Measurements from ENCODE around the gene AKT1.
"Not testable (repeated sequence)": the region's sequence is repeated elsewhere in the genome, so short reads cannot be mapped to it uniquely, and the experiment has no call there.

AKT1 gene

DNA sequence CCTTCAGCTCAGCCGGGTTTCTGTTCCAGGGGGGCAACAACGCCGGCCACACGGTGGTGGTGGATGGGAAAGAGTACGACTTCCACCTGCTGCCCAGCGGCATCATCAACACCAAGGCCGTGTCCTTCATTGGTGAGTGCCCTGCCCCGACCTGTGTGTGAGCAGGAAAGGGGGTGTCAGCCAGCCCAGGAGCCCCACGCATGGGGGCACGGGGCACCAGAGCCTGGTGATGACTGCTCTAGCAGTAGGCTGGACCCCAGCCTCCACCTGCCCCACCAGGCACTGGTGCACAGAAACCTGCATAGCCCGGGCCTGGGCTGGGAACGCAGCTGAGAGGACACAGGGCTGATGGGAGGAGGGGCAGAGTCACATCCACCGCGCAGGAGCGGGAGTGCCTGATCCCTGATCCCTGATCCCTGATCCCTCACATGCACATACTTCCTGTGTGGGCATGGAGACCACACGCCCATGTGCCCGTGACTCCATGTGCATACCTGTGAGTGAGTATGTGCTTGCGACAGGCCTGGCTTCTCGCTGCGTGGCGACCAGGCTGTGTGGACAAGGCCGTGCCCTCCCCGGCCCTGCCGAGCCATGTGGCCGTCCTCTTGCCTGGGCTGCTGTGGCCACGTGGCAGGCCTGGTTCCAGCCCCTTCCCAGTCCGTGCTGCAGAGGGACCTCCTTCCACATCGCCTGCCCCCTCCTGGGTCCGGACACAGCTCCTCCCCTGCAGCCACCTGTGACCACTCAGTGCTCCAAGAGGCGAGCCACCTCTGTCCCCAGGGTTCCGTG, 60.4 kb downstream of the AKT1 start:
- no peak for DNase-seq

- no peak for DNase-seq
Observed at GRCh38 chr14:104734601-104734990, 61.0 kb downstream of the AKT1 start.

GRCh38 chr14:104734051-104734587, 61.4 kb downstream of the AKT1 start:
- no peak for DNase-seq

DNA sequence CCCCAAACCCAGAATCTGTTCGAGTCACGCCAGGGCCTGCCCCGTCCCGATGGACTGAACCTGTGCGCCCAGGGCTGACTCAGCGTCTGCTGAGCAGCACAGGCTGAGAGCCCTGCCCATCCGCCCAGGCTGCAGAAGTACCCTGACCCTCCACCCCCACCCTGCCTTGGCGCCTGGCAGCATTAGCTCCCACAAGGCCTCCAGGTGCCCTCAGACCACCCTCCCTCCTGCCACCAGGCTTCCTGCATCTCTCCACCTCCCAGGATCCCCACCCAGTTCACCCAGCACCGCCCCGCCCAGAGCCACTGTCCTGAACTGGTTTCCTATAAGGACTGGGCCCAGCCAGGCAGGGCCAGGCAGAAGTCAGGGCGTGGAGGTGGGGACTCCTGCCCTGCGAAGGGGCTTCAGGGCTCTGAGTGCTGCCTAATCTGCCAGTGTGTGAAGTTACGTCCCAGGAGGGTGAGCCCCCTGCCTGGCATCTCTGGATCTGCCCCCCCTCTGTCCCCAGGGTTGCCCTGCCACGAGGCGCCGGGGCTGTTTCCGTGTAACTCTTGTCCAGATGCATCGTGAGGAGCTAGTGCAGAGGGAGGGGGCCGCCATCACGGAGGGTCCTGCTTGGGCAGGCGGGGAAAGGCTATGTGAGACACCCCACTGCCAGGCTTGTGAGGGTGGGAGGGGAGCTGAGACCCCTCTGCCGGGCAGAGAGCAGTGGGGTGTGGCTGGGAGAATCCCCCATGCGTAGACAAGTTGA, 62.4 kb downstream of the AKT1 start:
- no peak for DNase-seq

GRCh38 chr14:104732355-104732804, 63.2 kb downstream of the AKT1 start:
- peak; percentile 35 for DNase-seq

DNA sequence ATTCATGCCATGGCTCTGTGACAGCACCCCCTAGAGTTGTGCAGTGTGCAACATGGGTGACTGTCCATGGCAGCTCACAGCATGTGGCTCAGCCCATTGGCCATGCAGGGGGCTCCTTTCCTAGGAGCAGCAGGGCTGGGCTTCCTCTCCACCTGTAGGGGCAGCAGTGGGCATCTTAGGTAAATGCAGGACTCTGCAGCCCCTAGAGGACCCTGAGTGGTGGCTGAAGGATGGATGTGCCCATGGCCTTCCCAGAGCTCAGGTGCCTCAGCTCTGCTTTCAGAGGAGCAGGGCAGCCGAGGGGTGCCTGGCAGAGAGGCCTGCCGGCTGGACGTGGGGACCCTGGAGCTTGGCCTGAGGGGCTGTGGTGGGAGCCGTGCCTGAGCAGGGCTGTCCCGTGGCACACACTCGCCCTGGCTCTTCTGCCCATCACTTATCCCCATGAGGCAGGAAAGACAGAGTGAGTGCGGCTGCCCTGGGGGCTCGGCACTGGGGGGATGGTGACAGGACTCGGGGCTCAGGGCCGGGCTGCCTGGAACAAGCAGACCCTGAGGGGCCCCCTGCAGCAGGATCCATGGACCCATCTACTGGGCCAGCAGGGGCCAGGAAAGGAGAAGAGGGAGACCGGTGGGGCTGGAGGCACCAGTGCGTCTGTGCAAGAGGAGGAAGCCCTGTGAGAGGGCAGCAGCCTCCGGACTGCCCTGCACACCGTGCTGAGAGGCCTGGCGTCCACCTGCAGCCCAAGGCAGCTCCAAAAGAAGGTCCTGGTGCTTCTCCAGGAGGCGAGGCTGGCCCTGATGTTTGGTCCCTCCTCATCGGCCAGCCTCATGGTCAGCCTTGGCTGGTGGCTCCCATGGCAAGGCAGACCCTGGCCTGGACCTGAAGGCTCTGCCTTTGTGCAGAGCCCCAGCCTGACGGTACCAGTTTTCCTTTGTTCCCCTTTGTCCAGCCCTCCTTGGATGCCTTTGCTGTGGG, 63.9 kb downstream of the AKT1 start:
- peak; percentile 64 for DNase-seq

- no peak for DNase-seq
Observed at GRCh38 chr14:104730487-104730886, 65.1 kb downstream of the AKT1 start.

- no peak for DNase-seq
Observed at GRCh38 chr14:104729835-104730181, 65.7 kb downstream of the AKT1 start.

- DNase-seq = not testable (repeated sequence)
Observed at GRCh38 chr14:104729176-104729834, 66.2 kb downstream of the AKT1 start.

GRCh38 chr14:104728631-104729030, 66.9 kb downstream of the AKT1 start:
- no peak for DNase-seq

GRCh38 chr14:104726600-104727451, 68.7 kb downstream of the AKT1 start:
- peak; percentile 47 for DNase-seq

DNA sequence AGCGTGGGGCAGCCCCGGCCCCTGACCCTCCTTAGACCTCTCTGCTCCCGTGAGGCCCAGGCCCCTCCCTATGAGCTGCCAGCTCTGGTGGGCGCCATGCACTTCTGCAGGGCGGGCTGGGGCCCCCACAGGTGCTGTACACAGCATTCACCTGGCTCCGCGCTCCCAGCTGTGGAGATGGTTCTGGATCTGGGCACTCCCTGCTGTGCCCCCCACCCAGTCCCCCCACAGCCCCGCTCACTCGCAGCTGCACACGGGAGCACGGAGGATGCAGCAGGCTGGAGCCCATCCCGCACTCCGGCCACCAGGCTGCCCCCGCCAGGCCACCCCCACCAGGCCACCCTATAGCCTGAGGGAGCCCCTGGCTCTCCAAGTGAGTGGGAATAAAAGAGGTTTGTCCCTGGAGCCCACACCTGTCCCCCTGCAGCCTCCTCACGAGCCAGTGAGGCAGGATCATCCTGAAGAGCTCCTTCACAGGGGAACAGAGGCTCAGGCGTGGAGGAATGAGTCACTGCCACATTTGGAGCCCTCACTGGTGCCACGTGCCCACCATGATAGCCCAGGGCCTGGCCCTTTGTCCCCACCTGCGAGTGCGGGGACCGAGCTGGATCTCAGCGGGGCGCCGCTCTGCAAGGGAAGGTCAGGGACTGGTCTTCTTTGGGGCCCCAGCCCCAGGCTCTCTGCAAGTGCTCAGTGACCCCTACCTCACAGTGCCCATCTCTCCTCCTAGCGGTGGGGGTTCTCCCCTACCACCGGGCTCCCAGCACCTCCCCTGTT, 69.6 kb downstream of the AKT1 start:
- no peak for DNase-seq

- peak; percentile 49 for DNase-seq
Observed at GRCh38 chr14:104724981-104725771, 70.4 kb downstream of the AKT1 start.

DNA sequence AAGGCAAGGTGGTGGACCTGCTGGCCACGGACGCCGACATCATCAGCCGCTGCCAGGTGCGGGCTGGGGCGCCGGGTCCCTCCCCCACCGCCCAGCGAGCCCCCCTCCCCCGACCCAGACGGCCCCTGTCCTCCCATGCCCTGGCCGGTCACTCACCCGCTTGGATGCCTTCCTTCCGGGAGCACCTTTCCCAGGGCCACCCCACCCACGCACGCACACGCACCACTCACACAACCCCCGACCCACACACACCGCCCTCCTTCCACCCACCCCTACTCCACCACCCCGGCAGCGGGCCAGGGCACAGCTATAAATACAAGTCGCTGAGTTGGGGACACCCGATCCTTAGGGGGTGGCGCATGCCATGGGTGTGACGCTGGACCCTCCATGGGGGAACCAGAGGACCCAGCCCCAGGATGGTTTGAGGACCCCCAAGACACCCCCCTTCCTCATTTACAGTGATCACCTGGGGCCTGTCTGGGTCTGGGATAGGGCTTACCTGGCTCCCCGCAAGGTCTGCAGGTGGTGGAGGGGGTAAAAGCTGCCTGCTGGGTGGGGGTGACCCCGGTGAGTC, 71.1 kb downstream of the AKT1 start:
- peak; percentile 41 for DNase-seq

DNA sequence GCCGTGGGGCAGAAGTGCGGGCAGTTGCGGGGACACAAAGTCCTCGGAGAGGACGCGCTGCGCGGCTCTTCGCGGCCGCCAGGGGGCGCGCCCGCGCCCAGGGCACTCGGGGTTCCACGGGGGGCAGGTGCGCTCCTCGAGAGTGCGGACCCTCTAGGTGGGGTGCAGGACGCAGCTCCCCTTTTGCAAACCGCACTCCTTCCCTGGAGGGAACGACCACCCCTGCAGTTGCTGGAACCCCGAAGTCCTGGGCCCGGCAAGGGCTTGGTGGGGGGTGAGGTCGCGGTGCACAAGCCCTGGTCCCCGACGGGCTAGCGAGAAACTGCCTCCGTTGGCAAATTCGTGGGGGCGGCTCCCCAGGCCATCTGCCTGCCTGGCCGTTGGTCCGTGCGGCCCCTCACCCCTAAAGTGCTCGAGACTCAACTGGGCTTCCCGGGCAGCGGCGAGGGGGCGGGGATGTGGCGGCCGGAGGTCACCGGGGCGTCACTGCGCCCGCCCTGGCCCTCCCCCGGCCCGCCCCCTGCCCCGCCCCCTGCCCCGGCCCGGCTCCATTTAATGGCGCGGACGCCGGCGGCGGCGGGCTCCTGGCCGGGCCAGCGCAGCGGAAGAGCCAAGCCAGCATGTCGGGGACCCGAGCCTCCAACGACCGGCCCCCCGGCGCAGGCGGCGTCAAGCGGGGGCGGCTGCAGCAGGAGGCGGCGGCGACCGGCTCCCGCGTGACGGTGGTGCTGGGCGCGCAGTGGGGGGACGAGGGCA, 71.7 kb downstream of the AKT1 start, which contains the start of gene ADSS1:
TSS of gene ADSS1 (plus strand) at position 579 of the 756 bp plus-strand sequence. CDS start at position 621, 42 bp downstream.
- DNase-seq = peak; percentile 71

DNA sequence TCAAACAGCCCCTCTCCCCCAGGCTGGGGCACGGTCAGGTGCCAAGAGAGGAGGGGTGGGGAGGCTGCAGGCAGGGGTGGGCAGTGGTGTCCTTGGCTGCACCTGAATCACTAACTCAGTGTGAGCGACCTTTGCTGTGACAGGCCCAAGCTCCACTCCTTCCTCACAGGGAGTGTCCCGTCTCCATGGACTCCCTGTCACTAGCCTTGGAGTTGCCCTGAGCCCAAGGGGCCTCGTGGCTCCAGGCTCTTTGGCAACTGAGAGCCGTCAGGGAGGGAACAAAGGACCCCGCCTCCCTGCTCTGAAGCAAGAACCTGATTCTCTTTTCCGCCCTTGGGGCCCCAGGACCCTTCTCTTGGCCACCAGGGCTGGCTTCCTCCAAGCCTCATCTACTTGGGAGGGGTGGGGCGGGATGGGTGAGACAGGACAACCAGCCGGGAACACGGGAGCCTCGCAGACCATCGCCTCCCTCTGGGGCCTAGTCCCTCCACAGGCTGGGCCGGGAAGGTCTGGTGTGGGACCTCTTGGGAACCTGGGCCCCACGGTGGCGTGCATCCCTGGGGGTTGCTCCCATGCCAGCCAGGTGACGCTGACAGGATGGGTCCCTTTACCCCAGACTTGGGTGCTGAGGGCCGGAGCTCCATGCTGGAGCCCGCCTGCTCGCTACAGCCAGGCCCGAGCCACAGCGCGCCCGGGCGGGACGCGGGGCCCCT, 72.5 kb downstream of the AKT1 start:
- DNase-seq = no peak

All from hematopoietic multipotent progenitor cell treated with erythropoietin and hydrocortisone succinate and interleukin-3 and kit ligand, for 4 days (in vitro differentiated cells).